HG03565 (cell line): ENCODE measurements around the gene TPSAB1.

Experiments
- ATAC-seq: cut with Tn5 transposase; IDR thresholded peaks from one replicate; pipeline ENCODE4 v1.9.1; 2021; ENCODE audit warnings: mild to moderate bottlenecking, moderate library complexity; ENCODE audit not compliant: unreplicated experiment

TPSAB1 gene

DNA sequence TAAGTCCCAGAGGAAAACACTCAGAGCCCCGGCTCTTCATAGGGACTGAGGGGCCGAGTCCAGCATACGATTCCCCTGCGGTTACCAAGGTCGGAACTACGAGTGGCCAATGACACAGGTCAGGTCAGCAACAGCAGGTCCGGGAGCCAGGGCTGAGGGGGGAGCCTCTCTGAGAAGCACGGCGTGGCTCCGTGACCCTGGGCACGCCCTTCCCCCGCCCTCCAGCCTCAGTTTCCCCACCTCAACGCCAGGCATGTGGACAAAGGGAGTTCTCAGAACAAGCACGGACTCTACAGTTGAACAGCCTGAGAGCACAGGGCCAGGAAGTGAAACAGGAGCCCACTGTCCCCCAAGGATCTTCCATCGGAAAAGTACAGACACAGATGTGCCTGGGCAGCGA, 41.0 kb downstream of the TPSAB1 start:
- ATAC-seq: no peak

DNA sequence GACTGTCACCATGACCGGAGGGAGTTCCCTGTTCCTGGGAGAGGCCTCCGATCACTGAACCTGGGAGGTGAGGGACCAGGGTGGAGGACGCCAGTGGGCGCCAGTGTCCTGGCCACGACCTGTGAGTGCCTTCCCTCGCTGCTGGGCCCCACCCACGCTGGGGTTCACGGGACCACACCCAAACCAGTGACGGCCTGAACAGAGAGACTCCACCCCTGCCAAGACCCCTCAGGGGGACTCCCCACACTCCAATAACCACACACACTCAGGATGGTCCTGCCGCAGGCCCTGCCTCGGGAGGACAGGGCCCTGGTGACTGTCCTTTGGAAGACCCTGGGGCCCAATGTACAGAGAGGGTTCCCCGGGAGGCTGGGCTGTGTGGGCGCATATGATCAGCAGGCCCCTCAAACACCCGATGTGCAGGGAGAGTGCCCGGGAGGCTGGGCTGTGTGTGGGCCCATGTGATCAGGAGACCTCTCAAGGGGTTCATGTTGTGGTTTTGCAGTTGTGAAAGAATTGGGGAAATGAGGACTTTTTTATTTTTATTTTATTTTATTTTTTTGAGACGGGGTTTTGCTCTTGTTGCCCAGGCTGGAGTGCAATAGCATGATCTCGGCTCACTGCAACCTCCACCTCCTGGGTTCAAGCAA, 41.9 kb downstream of the TPSAB1 start:
- no peak for ATAC-seq

DNA sequence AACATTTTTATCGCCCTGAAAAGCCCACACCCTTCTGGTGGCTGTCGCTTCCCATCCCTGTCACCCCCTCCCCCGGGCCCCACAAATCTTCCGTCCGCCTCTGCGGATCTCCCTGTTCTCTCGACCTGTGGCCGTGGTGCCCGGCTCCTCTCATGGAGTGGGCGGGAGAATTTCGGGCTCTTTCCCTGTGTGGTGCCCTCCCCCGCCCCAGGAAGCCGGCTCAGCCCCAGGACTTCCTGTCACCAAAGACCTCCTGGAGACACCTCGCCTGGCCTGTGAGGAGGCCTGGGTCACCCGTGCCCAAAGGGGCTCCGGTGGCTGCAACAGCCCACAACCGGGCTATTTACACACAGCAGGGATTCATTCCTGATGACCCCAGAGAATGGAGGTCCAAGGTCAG, 42.8 kb downstream of the TPSAB1 start:
- ATAC-seq: no peak

DNA sequence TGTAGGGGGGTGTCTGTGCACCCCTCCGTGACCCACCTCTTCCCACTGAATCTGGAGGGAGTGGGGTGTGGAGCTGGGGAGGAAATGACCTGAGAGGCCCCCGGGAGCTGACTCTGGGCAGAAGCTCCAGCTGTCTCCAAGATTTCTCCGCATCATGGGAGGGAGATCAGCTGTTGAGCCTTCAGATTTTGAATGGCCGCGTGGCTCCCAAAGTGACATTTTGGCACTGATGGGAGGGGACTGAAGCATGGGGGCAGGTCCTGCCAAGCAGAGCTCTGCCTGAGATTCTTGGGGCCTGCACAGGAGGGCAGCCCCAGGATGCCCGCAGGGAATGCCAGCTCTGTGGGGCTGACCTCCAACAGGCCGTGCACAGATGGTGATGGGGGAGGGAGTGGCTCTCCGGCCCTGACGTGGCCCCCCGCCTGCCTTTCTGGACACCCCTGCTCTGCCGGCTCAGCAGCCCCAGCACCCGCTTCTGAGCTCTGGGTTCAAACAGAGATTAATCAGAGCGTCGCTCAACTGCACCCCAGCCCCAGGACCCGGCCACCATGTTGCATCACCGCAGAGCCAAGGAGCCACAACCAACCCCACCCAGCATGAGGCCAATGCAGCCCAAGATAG, 43.6 kb downstream of the TPSAB1 start:
- no peak for ATAC-seq

DNA sequence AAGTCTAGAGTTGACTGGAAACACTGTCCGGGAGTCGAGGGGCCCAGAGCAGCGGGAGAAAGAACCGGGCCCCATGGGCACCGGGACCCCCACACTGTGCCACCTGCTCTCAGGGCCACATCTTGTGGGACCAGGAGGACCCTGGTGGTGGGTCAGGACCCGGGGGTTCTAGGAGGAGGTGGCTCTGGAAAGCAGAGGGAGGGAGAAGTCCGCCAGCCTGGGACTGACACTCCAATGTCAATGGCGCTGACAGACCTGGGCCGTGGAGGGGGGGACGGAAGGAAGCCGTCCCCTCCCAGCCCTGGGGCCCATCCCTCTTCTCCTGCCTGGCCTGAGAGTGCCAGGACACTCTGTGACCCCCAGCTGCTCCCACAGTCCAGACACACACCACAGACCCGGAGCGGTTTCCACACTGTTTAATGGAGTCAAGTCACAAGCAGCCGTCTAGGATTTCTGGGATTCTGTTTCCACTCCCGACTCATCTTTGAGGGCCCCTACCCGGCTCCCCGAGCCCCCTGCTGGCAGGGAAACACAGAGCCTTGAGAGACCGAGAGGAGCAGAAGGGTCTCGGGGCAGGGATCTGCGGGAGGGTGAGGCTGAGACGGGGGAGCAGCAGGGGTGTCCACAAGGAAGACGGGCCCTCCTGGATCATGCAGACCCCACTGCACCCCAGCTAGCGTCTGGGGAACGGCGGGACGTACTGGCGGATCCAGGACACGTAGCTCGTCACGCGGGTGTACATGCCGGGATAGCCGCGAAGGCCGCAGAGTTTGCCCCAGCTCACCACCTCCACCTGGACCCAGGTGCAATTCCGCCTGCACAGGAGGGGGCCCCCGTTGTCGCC, 45.4 kb downstream of the TPSAB1 start:
- ATAC-seq: no peak

DNA sequence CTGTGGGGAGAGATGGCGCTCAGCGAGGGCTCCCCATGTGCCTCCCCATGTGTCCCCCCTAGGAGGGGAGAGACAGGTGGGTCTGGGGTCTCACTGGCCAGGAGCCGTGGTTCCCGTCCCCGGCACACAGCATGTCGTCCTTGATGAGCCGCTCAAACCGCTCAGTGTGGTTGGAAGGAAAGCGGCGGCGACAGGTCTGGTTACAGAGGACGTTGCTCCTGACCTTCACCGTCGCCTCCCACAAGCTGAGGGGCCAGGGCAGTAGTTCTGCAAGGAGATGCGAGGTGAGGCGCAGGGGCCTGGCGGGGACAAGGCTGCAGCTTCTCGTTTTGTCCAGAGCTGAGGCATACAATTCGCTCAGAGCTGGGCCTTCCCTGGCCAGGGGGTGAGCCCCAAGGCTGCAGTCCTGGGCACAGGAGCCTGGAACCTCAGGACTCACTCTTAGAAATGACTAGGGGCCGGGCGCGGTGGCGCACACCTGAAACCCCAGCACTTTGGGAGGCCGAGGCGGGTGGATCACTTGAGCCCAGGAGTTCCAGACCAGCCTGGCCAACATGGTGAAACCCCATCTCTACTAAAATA, 46.1 kb downstream of the TPSAB1 start:
- ATAC-seq: no peak

DNA sequence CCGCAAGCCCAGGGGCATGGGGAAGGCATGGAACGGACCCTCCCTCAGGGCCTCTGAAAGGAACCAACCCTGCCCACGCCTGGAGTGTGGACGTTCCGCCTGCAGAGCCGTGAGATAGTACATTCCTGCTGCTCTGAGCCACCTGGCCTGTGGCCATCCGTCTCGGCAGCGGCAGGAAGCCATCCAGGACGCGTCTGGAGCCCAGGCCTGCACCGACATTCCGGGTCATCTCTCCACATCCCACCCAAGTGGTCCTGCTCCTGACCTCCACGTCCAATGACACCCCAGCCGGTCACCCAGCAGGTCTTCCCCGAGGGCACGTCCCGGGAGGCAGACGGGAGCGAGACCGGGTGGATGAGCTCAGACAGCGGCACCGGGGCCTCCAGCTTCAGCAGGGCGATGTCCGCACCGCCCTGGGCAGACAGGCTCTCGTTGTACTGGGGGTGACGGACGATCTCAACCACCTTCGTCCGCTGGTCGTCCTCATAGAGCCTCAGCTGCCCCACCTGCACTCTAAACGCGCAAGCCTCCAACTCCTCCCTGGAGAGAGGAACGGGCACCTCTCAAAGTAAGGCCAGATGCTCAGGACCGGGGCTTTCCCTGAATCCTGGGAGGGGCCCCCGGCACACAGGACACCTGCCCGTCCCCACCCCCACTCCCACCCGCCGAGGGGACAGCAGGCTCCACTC, 47.6 kb downstream of the TPSAB1 start:
- ATAC-seq: no peak

DNA sequence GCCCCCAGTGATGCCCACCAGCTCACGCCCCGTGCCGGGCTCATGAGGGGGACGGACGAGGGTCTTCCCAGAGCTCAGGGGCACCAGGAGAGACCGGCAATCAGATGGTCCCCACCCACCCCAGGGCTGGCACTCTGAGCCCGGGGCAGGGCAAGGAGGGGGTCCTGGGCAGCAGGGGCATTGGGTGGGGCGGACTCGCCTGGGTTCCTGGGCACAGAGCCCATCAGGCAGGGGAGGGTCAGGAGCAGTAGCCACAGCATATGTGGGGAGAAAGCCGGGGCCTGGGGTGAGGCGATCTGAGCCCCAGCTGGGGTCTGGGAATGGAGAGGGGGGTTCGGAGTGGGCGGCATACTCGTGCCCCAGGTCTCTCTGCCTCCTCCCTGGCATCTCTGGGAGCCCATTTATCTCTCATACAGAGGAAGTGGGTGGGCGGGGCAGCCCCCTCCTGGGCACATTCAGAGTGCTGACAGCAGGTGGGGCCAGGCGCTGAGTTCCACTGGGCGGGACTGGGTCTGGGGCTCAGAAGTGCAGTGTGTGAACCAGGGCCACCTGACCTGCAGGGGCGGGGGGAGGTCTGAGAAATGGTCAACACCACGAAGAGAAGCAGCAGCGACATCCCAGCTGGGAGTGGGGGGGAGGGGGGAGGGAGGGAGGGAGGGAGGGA, 48.4 kb downstream of the TPSAB1 start:
- no peak for ATAC-seq

DNA sequence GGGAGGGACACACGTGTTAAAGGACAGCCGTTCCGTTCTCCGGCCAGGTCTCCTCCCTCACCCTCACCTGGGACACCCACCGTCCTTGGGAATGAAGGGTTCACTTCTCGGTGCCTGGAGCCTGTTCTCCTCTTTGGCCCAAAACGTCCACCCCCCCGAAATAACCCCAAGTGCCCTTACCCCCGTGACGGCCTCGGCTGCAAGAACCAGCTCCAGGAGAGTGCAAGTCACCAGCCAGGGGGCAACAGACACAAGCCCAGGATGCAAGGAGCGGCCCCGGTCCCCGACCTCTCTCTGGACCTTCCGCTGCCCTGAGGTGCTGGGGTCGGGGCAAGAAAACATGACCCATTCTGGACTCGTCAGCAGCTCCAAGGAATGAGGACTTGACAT, 49.0 kb downstream of the TPSAB1 start:
- no peak for ATAC-seq

DNA sequence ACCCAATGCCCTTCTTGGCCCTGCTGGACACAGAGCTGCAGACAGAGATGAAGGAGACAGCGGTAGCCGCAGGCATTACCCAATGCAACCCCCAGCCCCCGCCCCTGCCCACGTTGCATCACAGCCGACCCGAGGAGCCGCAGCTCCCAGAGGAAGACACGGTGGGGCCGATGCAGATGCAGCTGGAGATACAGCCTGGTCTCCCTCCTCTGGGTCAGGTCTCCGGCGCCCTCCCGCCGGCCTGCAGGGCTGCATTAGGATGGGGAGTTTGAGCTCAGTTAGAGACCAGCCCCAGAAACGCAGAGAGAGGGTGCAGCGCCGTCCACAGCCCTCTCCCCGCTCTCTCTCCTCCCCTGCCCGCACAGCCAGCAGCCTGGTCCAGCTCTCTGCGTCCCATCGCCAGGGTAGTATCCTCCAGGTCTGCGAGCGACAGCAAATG, 49.6 kb downstream of the TPSAB1 start:
- ATAC-seq: no peak

DNA sequence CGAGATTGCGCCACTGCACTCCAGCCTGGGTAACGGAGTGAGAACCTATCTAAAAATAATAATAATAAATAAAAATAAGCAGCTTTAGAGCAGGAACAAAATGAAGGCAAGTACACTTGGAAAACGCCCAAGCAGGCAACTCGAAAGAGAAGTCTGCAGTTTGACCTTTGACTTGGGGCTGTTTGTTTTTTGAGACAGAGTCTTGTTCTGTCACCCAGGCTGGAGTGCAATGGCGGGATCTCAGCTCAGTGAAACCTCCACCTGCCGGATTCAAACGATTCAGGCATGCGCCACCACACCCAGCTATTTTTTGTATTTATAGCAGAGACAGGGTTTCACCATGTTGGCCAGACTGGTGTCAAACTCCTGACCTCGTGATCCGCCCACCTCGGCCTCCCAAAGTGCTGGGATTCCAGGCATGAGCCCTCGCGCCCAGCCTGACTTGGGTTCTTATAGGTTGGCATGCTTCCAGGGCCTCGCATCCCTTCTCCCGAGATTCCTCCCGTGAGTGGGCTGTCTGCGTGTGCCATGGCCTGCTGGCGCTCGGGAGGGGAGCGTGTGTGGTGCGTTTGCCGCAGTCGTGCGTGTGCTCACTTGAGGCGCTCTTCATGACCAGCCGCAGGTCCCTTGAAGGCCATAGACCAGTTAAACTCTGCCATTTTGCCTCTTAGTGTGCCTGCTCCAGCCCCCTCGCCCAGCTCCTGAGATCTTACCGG, 50.5 kb downstream of the TPSAB1 start:
- no peak for ATAC-seq

DNA sequence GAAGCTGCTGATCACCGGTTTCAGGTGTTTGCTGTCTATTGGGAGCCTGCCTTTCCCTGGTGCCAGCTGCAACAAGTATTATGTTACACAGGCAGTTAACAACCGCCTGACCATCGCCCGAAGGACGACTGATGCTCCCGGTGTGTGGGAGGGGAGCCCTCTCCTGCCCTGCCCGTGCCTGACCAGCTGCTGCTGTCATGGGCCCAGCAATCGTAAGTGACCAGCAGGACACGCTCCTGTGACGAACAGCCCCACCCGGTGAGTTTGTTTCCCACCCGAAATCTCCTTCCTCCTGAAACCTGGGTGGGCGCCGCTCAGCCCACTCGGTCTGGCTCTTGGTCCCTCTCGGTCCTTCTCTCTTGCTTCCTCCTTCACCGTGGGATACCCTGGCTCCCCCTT, 51.1 kb downstream of the TPSAB1 start:
- no peak for ATAC-seq
